Lower leg skin (tissue), 4 donors: Measurements from ENCODE around the gene SUCLA2. TPM values are rescaled to one million over a fixed set of nuclear protein-coding genes. Genes with fewer than 3 reads are reported as not detected.
"Not testable (repeated sequence)": the region's sequence is repeated elsewhere in the genome, so short reads cannot be mapped to it uniquely, and the experiment has no call there.

Experiments used
- DNase-seq, 2 donors: peaks; one replicate each; pipeline ENCODE4 v3.0.0-alpha.2; 2019; ENCODE audit warnings: low spot score in 2 of 2
- H3K4me3 ChIP-seq: fragments of 200-600 bp; sonication (generic); 2 replicates; pipeline ENCODE4 v1.5.1; 2017; ENCODE audit warnings: mild to moderate bottlenecking, low read depth; ENCODE audit not compliant: poor library complexity, severe bottlenecking
- CTCF ChIP-seq, 3 donors: fragments of 450-650 bp; IDR thresholded peaks; one replicate each; pipeline ENCODE4 v1.5.1; 2016; ENCODE audit warnings: antibody characterized with exemption in 3 of 3, mild to moderate bottlenecking in 3 of 3, moderate library complexity in 2 of 3
- POLR2A ChIP-seq, 2 donors: fragments of 450-650 bp; IDR thresholded peaks; one replicate each; pipeline ENCODE4 v1.6.1; 2016 to 2017; ENCODE audit warnings: antibody characterized with exemption in 2 of 2, mild to moderate bottlenecking in 1 of 2, moderate library complexity in 1 of 2
- WGBS, 2 donors: methylation state at CpG; one replicate each; pipeline ENCODE4 v1.1.5; 2018; 5-methylcytosine and 5-hydroxymethylcytosine counted together
- intact Hi-C: fragments of 100-400 bp; cut with DNase I; formaldehyde crosslinking; loops from one replicate; pipeline ENCODE4 v1.15.0; 2023; ENCODE audit warnings: low total_unique reads
- total RNA-seq, 4 donors: library from RNA; depleted of rRNA; stranded (reverse); fragments of >200 nt; gene quantifications; one replicate each; pipeline ENCODE4 v1.1.0, GENCODE V29; 2016

Gene SUCLA2
- total RNA-seq, 4 donors from 2014 or later: 27.4 to 39.3 (median 35.4) TPM

DNA sequence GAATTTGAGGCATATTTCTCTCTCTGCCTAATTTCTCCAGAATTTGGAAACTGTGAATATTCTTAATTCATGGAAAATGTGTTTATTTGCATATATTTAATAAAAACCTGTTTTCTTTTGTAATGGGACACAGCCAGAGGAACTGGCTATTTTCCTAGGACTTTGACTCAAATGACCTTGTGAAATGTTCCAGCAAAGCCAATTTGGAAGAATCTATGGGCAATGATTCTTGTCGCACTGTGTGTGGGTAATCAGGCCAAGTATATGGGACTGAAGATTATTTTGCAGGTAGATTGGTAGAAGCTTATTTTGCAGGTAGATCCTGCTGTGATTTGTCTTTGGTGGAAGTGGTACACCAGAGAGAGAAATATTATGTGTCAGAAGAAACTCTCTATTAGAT lies 38.8 kb downstream of the SUCLA2 start:
- no peak overlapping the region for H3K4me3 ChIP-seq
- TF ChIP-seq POLR2A (IDR thresholded peaks at IDR 0.05): no peak
- no peak for TF ChIP-seq CTCF (IDR thresholded peaks at IDR 0.05)
- DNase-seq: no peak
- WGBS, 2 donors: 98 to 100% methylated on average over 1 of the region's 1 CpG
- intact Hi-C loops: no loop called here

GRCh38 chr13:47959468-47960247 lies 41.4 kb downstream of the SUCLA2 start:
- H3K4me3 ChIP-seq: no peak overlapping the region
- intact Hi-C loops: no loop called here
- 96 to 99% methylated on average over 4 of the region's 4 CpGs for WGBS, 2 donors
- no peak for DNase-seq
- TF ChIP-seq POLR2A (IDR thresholded peaks at IDR 0.05) (no peak), CTCF (IDR thresholded peaks at IDR 0.05) (no peak)

DNA sequence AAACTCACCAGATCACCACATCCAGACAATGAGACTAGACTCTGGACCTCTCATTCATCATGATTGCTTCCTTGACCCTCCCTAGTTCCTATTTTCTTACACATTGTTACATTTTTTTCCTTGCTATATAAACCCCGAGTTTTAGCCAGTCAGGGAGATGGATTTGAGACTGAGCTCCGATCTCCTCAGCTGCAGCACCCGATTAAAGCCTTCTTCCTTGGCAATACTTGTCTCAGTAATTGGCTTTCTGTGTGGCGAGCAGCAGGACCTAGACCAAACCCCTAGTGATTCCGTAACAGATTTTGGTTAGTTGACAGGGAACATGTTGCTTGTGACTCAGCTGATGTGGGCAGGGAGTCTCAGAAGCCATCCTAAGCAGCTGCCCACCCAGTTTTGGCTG lies 44.0 kb downstream of the SUCLA2 start:
- intact Hi-C loops: no loop called here
- H3K4me3 ChIP-seq: no peak overlapping the region
- DNase-seq: no peak
- no peak for TF ChIP-seq POLR2A (IDR thresholded peaks at IDR 0.05)
- no peak for TF ChIP-seq CTCF (IDR thresholded peaks at IDR 0.05)
- 91 to 99% methylated on average over 5 of the region's 5 CpGs for WGBS, 2 donors

GRCh38 chr13:47955836-47956235 lies 45.2 kb downstream of the SUCLA2 start:
- TF ChIP-seq POLR2A (IDR thresholded peaks at IDR 0.05): no peak
- no peak for TF ChIP-seq CTCF (IDR thresholded peaks at IDR 0.05)
- no peak for DNase-seq
- intact Hi-C loops: no loop called here
- WGBS, 2 donors: 85 to 97% methylated on average over 2 of the region's 2 CpGs
- no peak overlapping the region for H3K4me3 ChIP-seq

GRCh38 chr13:47949799-47950198 lies 51.3 kb downstream of the SUCLA2 start:
- WGBS, 2 donors: 94 to 97% methylated on average over 2 of the region's 2 CpGs
- TF ChIP-seq POLR2A (IDR thresholded peaks at IDR 0.05) (no peak), CTCF (IDR thresholded peaks at IDR 0.05) (no peak)
- intact Hi-C loops: no loop called here
- DNase-seq: no peak
- H3K4me3 ChIP-seq: no peak overlapping the region

DNA sequence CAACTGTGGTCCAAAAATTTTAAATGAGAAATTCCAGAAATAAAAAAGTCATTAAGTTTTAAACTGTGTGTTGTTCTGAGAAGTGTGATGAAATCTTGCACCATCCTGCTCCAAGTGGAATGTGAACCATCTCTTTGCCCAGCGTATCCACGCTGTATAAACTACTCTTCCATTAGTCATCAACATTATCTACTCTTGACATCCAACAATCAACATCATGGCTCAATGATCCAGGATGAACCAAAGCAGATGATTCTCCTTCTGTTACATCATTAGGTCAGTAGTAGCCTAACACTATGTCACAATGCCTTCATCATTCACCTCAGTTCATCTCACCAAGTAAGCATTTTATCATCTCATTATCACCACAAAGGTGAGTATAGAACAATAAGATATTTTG lies 55.3 kb downstream of the SUCLA2 start:
- 91 to 92% methylated on average over 2 of the region's 2 CpGs for WGBS, 2 donors
- no peak for DNase-seq
- intact Hi-C loops: no loop called here
- TF ChIP-seq CTCF (IDR thresholded peaks at IDR 0.05) (no peak), POLR2A (IDR thresholded peaks at IDR 0.05) (no peak)
- no peak overlapping the region for H3K4me3 ChIP-seq

GRCh38 chr13:47945146-47945545 lies 55.9 kb downstream of the SUCLA2 start:
- H3K4me3 ChIP-seq, intact Hi-C loops, DNase-seq: not testable (repeated sequence)
- WGBS, 2 donors: 94 to 96% methylated on average over 4 of the region's 4 CpGs
